ENCODE data around the gene BOLA1.

BOLA1 gene

DNA sequence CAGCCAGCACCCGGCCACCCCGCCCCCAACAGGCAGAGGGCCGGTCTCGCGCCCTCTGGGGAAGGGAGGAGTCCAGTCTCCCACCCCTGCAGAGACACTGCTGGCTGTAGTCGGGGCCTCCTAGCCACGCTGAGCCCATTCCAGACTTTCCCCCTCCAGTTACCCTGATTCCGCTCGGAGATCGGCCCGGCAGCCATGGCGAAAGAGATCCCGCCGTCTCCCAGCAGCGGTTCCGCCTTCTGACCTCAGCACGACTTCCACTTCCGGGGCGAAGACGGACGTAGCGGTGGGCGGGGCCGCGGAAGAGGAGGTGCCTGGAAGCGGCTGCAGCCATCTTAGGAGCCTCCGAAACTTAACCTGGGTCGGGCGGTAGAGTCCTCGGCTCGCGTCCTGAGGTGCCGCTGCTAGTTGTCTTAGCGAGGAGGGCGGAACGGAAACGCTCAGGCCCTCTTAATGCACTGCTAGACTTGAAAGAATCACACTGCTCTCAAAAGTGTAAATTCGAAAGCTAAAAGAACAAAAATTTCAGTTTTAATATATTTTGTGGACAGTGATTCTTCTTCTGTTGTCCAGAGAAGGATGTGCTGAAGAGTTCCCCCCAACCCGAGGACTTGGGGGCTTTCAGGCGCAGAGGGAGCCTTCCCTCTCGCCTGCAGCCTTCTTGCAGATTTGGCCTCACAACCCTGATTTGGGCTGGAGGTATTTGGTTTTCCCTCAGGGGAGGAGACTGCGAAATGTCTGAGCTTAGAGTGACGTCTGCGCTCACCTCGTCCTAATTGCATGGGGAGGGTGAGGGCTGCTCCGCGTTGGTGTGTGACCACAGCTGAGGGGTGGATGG lies 28.4 kb downstream of the BOLA1 start, which contains the start of gene SF3B4:
TSS of gene SF3B4 (minus strand) at position 241 of the 838 bp plus-strand sequence. CDS start at position 197, 44 bp downstream.
- H3K4me3 ChIP-seq (ENCODE audit: low read depth, low read length): peak within 1 kb of the TSS; percentile 87
- DNase-seq (ENCODE audit: low read depth, low spot score): peak; percentile 94
- in situ Hi-C loops (cut with HindIII; ENCODE audit: low sequenced_read_pairs): no loop called here
- TF ChIP-seq, protein P1, sequence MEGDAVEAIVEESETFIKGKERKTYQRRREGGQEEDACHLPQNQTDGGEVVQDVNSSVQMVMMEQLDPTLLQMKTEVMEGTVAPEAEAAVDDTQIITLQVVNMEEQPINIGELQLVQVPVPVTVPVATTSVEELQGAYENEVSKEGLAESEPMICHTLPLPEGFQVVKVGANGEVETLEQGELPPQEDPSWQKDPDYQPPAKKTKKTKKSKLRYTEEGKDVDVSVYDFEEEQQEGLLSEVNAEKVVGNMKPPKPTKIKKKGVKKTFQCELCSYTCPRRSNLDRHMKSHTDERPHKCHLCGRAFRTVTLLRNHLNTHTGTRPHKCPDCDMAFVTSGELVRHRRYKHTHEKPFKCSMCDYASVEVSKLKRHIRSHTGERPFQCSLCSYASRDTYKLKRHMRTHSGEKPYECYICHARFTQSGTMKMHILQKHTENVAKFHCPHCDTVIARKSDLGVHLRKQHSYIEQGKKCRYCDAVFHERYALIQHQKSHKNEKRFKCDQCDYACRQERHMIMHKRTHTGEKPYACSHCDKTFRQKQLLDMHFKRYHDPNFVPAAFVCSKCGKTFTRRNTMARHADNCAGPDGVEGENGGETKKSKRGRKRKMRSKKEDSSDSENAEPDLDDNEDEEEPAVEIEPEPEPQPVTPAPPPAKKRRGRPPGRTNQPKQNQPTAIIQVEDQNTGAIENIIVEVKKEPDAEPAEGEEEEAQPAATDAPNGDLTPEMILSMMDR (IDR thresholded peaks at IDR 0.05; ENCODE audit: low read depth, low read length): no peak

DNA sequence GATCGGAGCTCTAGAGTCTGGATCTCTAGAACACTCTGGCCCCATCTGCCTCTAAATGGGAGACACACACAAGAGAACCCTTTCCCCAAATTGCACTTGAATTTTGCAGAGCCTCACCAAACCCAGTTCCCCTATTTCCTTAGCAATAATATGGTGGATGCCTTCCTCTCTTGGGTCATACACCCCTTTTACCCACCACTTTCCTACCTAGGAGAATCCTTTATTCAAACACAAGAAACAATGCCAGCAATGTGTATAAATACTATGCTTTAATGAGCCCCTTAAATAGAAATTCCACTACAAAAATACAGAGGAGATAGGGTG lies 29.0 kb downstream of the BOLA1 start:
- in situ Hi-C loops (cut with HindIII; ENCODE audit: low sequenced_read_pairs): no loop called here
- TF ChIP-seq, protein P1 (IDR thresholded peaks at IDR 0.05; ENCODE audit: low read depth, low read length): no peak
- no peak for DNase-seq (ENCODE audit: low read depth, low spot score)
- peak overlapping the region; percentile 87 for H3K4me3 ChIP-seq (ENCODE audit: low read depth, low read length)

DNA sequence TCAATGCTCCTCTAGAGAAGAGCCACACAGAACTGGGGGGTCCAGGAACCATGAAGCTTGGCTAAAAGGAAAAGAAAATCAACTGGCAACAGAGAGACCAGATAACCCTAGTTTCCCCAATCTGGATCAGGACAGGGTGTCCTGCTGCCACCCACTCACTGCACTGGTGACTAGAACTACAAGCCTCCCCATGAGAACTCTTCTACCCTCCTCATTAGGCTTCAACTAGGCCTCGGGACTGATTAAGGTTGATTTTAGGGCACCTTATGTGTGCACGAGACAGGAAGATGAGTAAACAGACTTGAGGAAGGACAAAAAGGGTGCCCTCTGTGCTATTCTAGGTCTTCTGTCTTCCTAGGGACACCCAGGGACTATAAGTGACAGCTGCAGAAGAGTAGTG lies 30.5 kb downstream of the BOLA1 start:
- no peak overlapping the region for H3K4me3 ChIP-seq (ENCODE audit: low read depth, low read length)

DNA sequence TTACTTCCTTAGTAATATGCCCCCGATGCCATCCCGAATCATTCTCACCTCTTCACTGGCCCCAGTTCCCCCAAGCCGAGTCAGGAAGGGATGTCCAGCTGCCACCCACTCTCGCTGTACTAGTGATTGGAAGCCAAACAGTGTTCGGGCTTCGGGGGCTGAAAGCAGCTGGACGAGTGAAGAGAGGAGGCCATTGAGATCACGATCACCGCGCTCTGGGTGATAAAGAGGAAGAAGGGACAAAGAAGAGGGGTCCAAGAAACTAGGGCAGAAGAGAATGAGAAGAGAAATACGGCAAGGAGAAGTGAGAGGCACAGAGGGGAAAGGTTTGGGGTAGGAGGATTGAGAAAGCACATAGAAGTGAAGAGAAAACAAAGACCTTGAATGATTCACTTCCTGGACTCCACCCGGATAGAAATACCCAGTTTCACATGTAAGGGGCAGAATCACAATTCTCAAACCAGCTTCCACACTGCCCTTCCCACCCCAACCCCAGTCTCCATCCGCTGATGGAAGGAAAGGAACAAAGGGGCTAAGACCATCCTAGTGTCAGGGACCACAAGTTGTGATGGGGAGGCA lies 31.9 kb downstream of the BOLA1 start:
- no peak overlapping the region for H3K4me3 ChIP-seq (ENCODE audit: low read depth, low read length)
- in situ Hi-C loops (cut with HindIII; ENCODE audit: low sequenced_read_pairs): no loop called here
- DNase-seq (ENCODE audit: low read depth, low spot score): no peak
- TF ChIP-seq, protein P1 (IDR thresholded peaks at IDR 0.05; ENCODE audit: low read depth, low read length): no peak

More for the DNA sequence above, 30.5 kb downstream of the BOLA1 start:
- no peak for DNase-seq (ENCODE audit: low read depth, low spot score)
- in situ Hi-C loops (cut with HindIII; ENCODE audit: low sequenced_read_pairs): no loop called here
- TF ChIP-seq, protein P1 (IDR thresholded peaks at IDR 0.05; ENCODE audit: low read depth, low read length): no peak

DNA sequence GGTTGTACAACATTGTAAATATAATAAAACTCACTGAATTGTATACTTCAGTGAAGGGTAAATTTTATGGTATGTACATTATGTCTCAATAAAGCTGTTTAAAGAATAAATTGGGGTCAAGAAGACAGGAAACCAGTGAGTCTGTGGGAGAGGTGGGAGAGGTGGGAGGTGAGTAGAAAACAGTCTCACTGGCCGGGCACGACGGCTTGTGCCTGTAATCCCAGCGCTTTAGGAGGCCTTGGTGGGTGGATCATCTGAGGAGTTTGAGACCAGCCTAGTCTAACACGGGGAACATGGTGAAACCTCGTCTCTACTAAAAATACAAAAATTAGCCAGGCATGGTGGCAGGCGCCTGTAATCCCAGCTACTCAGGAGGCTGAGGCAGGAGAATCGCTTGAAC lies 33.1 kb downstream of the BOLA1 start:
- no peak for DNase-seq (ENCODE audit: low read depth, low spot score)
- H3K4me3 ChIP-seq (ENCODE audit: low read depth, low read length): no peak overlapping the region
- TF ChIP-seq, protein P1 (IDR thresholded peaks at IDR 0.05; ENCODE audit: low read depth, low read length): no peak
- in situ Hi-C loops (cut with HindIII; ENCODE audit: low sequenced_read_pairs): no loop called here

DNA sequence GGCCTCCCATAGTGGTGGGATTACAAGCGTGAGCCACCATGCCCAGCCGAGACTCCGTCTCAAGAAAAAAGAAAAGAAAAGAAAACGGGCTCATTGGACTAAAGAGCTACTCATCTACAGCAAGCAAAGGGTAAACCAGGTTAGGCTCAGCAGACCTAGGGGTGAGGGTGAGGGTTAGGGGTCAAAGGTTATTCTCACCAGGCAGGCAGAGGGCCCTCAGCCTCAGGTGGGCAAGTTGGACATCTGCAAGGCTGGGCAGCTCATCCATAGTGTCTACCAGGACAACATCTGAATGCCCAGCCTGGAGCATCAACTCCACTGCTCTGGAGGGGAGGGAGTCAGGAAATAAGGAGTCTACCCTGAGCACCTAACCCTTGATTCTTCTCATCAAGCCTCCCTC lies 33.8 kb downstream of the BOLA1 start:
- H3K4me3 ChIP-seq (ENCODE audit: low read depth, low read length): no peak overlapping the region
- in situ Hi-C loops (cut with HindIII; ENCODE audit: low sequenced_read_pairs): no loop called here
- TF ChIP-seq, protein P1 (IDR thresholded peaks at IDR 0.05; ENCODE audit: low read depth, low read length): no peak
- DNase-seq (ENCODE audit: low read depth, low spot score): no peak
